Osteoblast (primary cell): Measurements from ENCODE around the gene ZNF496. TPM values are rescaled to one million over a fixed set of nuclear protein-coding genes. Genes with fewer than 3 reads are reported as not detected.

ENCODE experiments used
- DNase-seq: peaks from one replicate; pipeline ENCODE4 v3.0.0; 2011; ENCODE audit warnings: low spot score, mixed read lengths; ENCODE audit not compliant: insufficient read length; ENCODE audit errors: missing footprints
- H2AFZ ChIP-seq: 2 replicates; pipeline ENCODE4 v1.6.0; 2011; ENCODE audit warnings: mild to moderate bottlenecking, low read length
- H3K27ac ChIP-seq: 2 replicates; pipeline ENCODE4 v1.5.1; 2011; ENCODE audit warnings: mild to moderate bottlenecking, low read depth, low read length, moderate library complexity
- H3K27me3 ChIP-seq: 2 replicates; pipeline ENCODE4 v1.6.0; 2012; ENCODE audit warnings: mild to moderate bottlenecking, control low read depth, inconsistent platforms, low read length, moderate library complexity; ENCODE audit not compliant: insufficient read depth
- H3K36me3 ChIP-seq: 2 replicates; pipeline ENCODE4 v1.5.1; 2011; ENCODE audit warnings: mild to moderate bottlenecking, low read length, control low read depth, moderate library complexity; ENCODE audit not compliant: insufficient read depth
- H3K4me1 ChIP-seq: 2 replicates; pipeline ENCODE4 v1.5.1; 2011; ENCODE audit warnings: mild to moderate bottlenecking, low read length, control low read depth, moderate library complexity; ENCODE audit not compliant: insufficient read depth
- H3K4me2 ChIP-seq: 2 replicates; pipeline ENCODE4 v1.6.0; 2011; ENCODE audit warnings: mild to moderate bottlenecking, low read length; ENCODE audit not compliant: insufficient read depth
- H3K4me3 ChIP-seq: fragments of 200-600 bp; sonication (generic); 3 replicates; pipeline ENCODE4 v1.5.1; 2012; ENCODE audit warnings: mild to moderate bottlenecking, low read length, inconsistent platforms; ENCODE audit not compliant: insufficient read depth
- H3K79me2 ChIP-seq: 2 replicates; pipeline ENCODE4 v1.6.0; 2012; ENCODE audit warnings: mild to moderate bottlenecking, low read length, control low read depth, inconsistent platforms; ENCODE audit not compliant: insufficient read depth
- H3K9me3 ChIP-seq: 2 replicates; pipeline ENCODE4 v1.5.1; 2011; ENCODE audit warnings: low read depth, low read length, control low read depth
- H4K20me1 ChIP-seq: 2 replicates; pipeline ENCODE4 v1.6.0; 2012; ENCODE audit warnings: mild to moderate bottlenecking, low read length, control low read depth; ENCODE audit not compliant: insufficient read depth
- total RNA-seq: library from RNA; depleted of rRNA; stranded (reverse); fragments of >200 nt; gene quantifications from 2 replicates; pipeline ENCODE4 v1.2.3, GENCODE V29; 2012
- TF ChIP-seq, protein P1 (sequence below): IDR thresholded peaks from 2 replicates; pipeline ENCODE4 v1.5.1; 2011; ENCODE audit warnings: mild to moderate bottlenecking, low read depth, low read length, moderate library complexity; ENCODE audit errors: extremely low read depth

ZNF496 gene
- total RNA-seq, 1 donor: 29.3 TPM

DNA sequence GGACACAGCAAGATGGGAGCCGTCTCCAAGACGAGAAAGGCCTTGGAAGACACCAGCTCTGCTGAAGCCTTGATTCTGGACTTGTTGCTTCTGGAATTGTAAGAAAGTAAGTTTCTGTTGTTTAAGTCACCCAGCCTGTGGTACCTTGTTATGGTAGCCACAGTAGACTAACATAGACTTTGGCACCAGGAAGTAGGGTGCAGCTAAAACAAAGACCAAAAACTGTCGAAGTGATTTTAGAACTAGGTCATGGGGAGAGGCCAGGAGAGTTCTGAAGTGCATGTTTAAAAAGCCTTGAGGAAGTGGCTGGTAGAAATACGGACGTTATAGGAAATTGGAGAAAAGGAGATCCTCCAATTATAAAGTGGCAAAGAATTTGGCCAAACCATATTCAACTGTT lies 28.5 kb downstream of the ZNF496 start:
- no peak for DNase-seq
- Histone ChIP-seq H3K27ac (no peak overlapping the region), H3K36me3 (peaks cover 49% of the 10 kb centered on the region), H2AFZ (no peak overlapping the region), H3K9me3 (no peaks in the 10 kb centered on the region), H3K4me2 (no peak overlapping the region), H3K4me1 (no peaks in the 10 kb centered on the region), H3K79me2 (no peaks in the 10 kb centered on the region), H4K20me1 (no peaks in the 10 kb centered on the region), H3K27me3 (no peaks in the 10 kb centered on the region), H3K4me3 (no peak overlapping the region)
- TF ChIP-seq, protein P1, sequence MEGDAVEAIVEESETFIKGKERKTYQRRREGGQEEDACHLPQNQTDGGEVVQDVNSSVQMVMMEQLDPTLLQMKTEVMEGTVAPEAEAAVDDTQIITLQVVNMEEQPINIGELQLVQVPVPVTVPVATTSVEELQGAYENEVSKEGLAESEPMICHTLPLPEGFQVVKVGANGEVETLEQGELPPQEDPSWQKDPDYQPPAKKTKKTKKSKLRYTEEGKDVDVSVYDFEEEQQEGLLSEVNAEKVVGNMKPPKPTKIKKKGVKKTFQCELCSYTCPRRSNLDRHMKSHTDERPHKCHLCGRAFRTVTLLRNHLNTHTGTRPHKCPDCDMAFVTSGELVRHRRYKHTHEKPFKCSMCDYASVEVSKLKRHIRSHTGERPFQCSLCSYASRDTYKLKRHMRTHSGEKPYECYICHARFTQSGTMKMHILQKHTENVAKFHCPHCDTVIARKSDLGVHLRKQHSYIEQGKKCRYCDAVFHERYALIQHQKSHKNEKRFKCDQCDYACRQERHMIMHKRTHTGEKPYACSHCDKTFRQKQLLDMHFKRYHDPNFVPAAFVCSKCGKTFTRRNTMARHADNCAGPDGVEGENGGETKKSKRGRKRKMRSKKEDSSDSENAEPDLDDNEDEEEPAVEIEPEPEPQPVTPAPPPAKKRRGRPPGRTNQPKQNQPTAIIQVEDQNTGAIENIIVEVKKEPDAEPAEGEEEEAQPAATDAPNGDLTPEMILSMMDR: no peak

DNA sequence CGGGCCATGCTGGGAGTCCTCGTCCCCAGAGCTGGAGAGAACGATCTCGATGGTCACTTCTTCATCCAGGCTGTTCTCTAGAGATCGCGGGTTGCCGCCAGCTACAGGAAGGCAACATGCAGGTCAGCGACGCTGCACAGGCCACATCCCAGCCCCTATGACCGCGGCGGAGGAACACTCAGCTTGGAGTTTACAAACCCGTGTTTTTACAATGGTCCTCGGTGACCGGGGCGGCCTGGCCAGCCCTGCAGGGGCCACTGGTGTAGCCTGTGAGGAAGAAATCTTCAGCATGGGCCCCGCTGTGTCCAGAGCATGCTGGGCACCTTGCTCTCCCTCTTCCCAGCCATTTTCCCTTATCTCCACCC lies 30.5 kb downstream of the ZNF496 start:
- Histone ChIP-seq H3K4me3 (no peak overlapping the region), H3K27ac (no peak overlapping the region), H4K20me1 (peaks cover 5% of the 10 kb centered on the region), H3K27me3 (no peaks in the 10 kb centered on the region), H3K9me3 (no peaks in the 10 kb centered on the region), H3K4me1 (no peaks in the 10 kb centered on the region), H3K4me2 (no peak overlapping the region), H3K36me3 (peaks cover 36% of the 10 kb centered on the region), H3K79me2 (no peaks in the 10 kb centered on the region), H2AFZ (no peak overlapping the region)
- DNase-seq: no peak
- TF ChIP-seq, protein P1: no peak

DNA sequence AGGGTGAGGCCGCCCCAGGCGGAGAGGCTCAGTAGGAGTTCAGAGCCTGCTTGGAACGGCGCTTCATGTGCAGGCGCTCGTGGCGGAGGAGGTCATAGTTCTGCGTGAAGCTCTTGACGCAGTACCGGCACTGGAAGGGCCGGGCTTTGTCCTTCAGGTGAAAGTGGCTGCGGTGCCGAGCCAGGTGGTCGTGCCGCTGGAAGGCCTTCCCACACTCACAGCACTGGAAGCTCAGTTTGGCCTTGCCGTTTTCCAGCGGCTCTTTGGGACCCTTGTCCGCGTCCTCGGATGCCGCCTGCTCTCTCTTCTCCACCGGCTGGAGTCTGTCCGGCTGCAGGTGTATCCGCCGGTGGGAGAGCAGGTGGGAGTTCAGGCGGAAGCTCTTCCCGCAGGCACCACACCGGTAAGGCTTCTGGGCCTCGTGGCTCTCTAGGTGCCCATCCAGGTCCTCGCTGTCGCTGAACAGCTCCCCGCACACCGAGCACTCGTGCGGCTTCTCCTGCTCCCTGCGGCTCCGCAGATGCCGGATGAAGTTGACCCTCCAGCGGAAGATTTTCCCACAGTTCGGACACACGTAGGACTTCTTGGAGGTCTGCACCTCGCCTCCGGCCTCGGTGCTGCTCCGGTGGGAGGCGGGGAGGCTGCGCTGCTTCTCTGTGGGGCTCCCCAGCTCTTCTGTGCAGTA lies 31.0 kb downstream of the ZNF496 start:
- DNase-seq: no peak
- Histone ChIP-seq H3K36me3 (peaks cover 36% of the 10 kb centered on the region), H3K27me3 (no peaks in the 10 kb centered on the region), H3K79me2 (no peaks in the 10 kb centered on the region), H3K4me3 (no peak overlapping the region), H2AFZ (no peak overlapping the region), H3K4me2 (no peak overlapping the region), H3K4me1 (no peaks in the 10 kb centered on the region), H3K27ac (no peak overlapping the region), H4K20me1 (peaks cover 5% of the 10 kb centered on the region), H3K9me3 (no peaks in the 10 kb centered on the region)
- TF ChIP-seq, protein P1: no peak

DNA sequence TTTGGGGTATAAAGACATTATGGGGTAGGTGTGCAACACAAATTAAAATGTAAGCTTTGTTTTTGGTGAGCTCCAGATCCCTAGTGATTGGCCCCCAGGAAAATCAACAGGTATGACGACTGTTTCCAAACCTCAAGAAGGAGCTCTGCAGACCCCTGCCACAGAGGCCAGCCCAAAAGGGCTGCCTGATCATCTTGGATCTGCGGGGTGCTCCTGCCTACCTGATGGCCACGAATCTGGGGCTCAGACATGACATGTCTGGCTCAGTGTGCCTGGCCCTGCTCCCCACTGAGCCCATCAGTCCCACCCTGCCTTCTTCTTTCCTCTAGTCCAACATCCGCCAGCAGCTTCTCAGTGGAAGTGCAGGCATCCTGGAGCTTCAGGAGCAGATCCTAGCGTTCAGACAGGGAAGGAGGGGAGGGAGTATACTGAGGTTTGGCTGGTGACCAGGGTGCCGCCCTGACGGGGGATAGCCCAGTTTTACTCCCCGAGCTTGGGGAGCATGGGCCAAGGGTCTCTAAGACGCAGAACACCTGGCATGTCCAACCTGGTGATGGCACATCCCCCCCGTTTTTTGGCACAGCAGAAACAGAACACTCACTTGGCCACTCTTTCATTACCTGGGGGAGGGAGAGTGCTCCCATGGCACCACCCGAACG lies 31.8 kb downstream of the ZNF496 start:
- Histone ChIP-seq H4K20me1 (peaks cover 5% of the 10 kb centered on the region), H3K4me1 (peaks cover 7% of the 10 kb centered on the region), H3K27ac (no peak overlapping the region), H3K4me3 (no peak overlapping the region), H3K79me2 (no peaks in the 10 kb centered on the region), H3K36me3 (peaks cover 30% of the 10 kb centered on the region), H3K9me3 (no peaks in the 10 kb centered on the region), H2AFZ (no peak overlapping the region), H3K4me2 (no peak overlapping the region), H3K27me3 (no peaks in the 10 kb centered on the region)
- DNase-seq: no peak
- TF ChIP-seq, protein P1: no peak
